Psoas muscle (tissue), 8 donors: ENCODE results near the gene CHST8. TPM values are rescaled to one million over a fixed set of nuclear protein-coding genes. Genes with fewer than 3 reads are reported as not detected.

Experiments
- ATAC-seq, 4 donors: fragments of 200-7000 bp; cut with Tn5 transposase; one replicate each; pipeline ENCODE4 v1.9.1; 2020; ENCODE audit warnings: moderate library complexity in 3 of 4, mild to moderate bottlenecking in 2 of 4
- DNase-seq, 2 donors: peaks; one replicate each; pipeline ENCODE4 v3.0.0-alpha.2; 2020
- H3K27ac ChIP-seq: fragments of 200-600 bp; one replicate; pipeline ENCODE4 v1.8.0; 2022
- H3K27me3 ChIP-seq, 3 donors: fragments of 200-600 bp in 1 of 3; one replicate each; pipeline versions ENCODE4 v1.6.1 to v1.8.0; 2013 to 2022; ENCODE audit warnings: low read length in 2 of 3, mild to moderate bottlenecking in 2 of 3, moderate library complexity in 1 of 3; ENCODE audit not compliant: insufficient read depth in 3 of 3
- H3K36me3 ChIP-seq, 2 donors: fragments of 200-600 bp in 1 of 2; one replicate each; pipeline versions ENCODE4 v1.6.1 to v1.8.0; 2013 to 2022; ENCODE audit warnings: low read depth in 1 of 2, mild to moderate bottlenecking in 1 of 2, moderate library complexity in 1 of 2; ENCODE audit not compliant: insufficient read depth in 1 of 2
- H3K4me1 ChIP-seq: fragments of 200-600 bp; one replicate; pipeline ENCODE4 v1.8.0; 2022
- H3K4me3 ChIP-seq: fragments of 200-600 bp; one replicate; pipeline ENCODE4 v1.8.0; 2022; ENCODE audit warnings: mild to moderate bottlenecking
- H3K9me3 ChIP-seq: fragments of 200-600 bp; one replicate; pipeline ENCODE4 v1.8.0; 2022
- WGBS, 3 donors: extraction: QIAGEN DNeasy Blood & Tissue Kit; methylation state at CpG; one replicate each; pipeline versions ENCODE4 v1.1.6 to v1.1.7; 2013; 5-methylcytosine and 5-hydroxymethylcytosine counted together
- intact Hi-C, 2 donors: fragments of 100-400 bp; cut with DNase I; formaldehyde crosslinking; loops; one replicate each; pipeline versions ENCODE4 v1.11.0 to v1.14.2; 2022
- polyA plus RNA-seq, 3 donors: library from polyadenylated mRNA; stranded (reverse); fragments of 200-250 nt; gene quantifications; one replicate each; pipeline ENCODE4 v1.2.3, GENCODE V29; 2013
- total RNA-seq, 4 donors: library from RNA; stranded (reverse); fragmentation: NEBNext Ultra II Directional in 2 of 4; extraction: Animal tissue kit (Norgen Biotek cat#: 25700) in 2 of 4; gene quantifications; one replicate each; pipeline versions ENCODE4 v1.2.1 to v1.2.4, GENCODE V29; 2021 to 2023
- TF ChIP-seq, protein P1 (sequence below): fragments of 200-600 bp; IDR thresholded peaks from one replicate; pipeline ENCODE4 v1.8.0; 2022; ENCODE audit warnings: antibody characterized with exemption
- donor health status: healthy with polysubstance abuse.
- donor health status: DM: no; HTN: no; CAD: no; lungs with moderate emphysema.
- donor health status: Bipolar disorder and iron deficiency.
- donor health status: healthy.
- donor health status: DM: yes; HTN: yes; CAD: no.
- donor health status: DM: no; HTN: no; CAD: no.
- donor health status: DM: no; HTN: no; CAD: no.
- donor health status: DM: yes; HTN: yes; CAD: no.

The CHST8 gene
- total and polyA plus RNA-seq, 7 donors: 0.05 to 0.60 (median 0.23) TPM; not detected in 1

DNA sequence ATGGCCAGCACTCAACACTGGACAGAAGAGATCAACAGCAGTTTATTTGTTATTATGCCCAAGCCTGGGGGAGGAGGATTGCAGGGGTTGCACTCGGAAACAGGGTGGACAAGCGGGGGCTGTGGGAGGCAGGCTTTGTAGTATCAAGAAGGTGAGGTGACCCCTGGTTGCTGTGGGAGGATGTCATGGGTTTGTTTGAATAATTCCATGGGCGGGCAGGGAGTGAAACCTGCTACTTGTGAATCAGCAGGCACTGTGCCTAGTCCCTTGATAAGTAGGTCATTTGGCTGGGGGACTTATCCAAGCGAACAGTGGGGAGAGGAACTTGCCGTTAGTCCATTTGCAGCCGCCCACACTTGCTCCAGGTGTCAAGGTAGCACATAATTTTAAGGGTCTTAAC lies 90.5 kb downstream of the CHST8 start:
- no peaks in the 10 kb centered on the region for H3K4me1 ChIP-seq
- H3K9me3 ChIP-seq: no peaks in the 10 kb centered on the region
- H3K27me3 ChIP-seq: peaks cover 0 to 2% (median 0%) of the 10 kb centered on the region in 3 donors
- no peak overlapping the region for H3K27ac ChIP-seq
- DNase-seq (no peak), ATAC-seq (peak in 1 of 4 donors; percentile 19)
- no peak overlapping the region for H3K4me3 ChIP-seq
- WGBS, 3 donors: 61 to 65% (median 62%) methylated on average over 6 of the region's 6 CpGs
- H3K36me3 ChIP-seq: no peaks in the 10 kb centered on the region
- TF ChIP-seq, protein P1, sequence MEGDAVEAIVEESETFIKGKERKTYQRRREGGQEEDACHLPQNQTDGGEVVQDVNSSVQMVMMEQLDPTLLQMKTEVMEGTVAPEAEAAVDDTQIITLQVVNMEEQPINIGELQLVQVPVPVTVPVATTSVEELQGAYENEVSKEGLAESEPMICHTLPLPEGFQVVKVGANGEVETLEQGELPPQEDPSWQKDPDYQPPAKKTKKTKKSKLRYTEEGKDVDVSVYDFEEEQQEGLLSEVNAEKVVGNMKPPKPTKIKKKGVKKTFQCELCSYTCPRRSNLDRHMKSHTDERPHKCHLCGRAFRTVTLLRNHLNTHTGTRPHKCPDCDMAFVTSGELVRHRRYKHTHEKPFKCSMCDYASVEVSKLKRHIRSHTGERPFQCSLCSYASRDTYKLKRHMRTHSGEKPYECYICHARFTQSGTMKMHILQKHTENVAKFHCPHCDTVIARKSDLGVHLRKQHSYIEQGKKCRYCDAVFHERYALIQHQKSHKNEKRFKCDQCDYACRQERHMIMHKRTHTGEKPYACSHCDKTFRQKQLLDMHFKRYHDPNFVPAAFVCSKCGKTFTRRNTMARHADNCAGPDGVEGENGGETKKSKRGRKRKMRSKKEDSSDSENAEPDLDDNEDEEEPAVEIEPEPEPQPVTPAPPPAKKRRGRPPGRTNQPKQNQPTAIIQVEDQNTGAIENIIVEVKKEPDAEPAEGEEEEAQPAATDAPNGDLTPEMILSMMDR: no peak
- intact Hi-C loops: no loop called here

DNA sequence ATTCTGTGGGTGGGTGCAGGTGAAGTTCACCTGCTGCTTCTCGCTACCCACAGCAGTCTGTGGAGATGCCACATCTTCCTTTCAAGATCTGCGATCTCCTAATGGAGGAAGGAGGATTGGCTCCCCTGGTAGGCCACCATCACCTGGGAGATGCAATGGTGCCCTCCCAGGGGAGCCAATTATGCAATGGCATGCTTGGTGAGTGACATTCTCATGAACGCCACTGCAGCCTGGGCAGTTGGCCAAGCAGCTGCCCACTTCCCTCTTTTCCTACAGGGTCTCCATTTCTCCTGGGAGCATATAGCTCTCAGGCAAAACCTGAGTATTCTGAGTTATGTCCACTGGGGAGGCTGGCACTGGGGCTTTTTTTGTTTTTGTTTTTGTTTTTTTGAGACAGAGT lies 91.4 kb downstream of the CHST8 start:
- ATAC-seq (no peak), DNase-seq (no peak)
- TF ChIP-seq, protein P1: no peak
- WGBS, 3 donors: 56 to 60% (median 57%) methylated on average over 3 of the region's 3 CpGs
- H3K4me1 ChIP-seq: no peaks in the 10 kb centered on the region
- H3K9me3 ChIP-seq: no peaks in the 10 kb centered on the region
- no peak overlapping the region for H3K27ac ChIP-seq
- peaks cover 0 to 2% (median 0%) of the 10 kb centered on the region in 3 donors for H3K27me3 ChIP-seq
- no peaks in the 10 kb centered on the region for H3K36me3 ChIP-seq
- no peak overlapping the region for H3K4me3 ChIP-seq
- intact Hi-C loops: no loop called here

DNA sequence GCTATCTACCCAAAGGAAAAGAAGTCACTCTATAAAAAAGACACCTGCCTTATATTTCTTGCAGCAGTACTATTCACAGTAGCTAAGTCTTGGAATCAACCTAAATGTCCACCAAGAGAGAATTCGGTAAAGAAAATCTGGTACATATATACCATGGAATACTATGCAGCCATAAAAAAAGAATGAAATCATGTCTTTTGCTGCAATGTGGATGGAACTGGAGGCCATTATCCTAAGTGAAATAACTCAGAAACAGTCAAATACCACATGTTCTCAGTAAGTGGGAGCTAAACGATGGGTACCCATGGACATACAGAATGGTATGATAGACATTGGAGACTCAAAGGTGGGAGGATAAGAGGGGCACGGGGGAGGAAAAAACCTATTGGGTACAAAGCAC lies 92.4 kb downstream of the CHST8 start:
- H3K36me3 ChIP-seq: no peaks in the 10 kb centered on the region
- no peaks in the 10 kb centered on the region for H3K9me3 ChIP-seq
- ATAC-seq (no peak), DNase-seq (no peak)
- 92 to 94% (median 92%) methylated on average over 3 of the region's 3 CpGs for WGBS, 3 donors
- H3K4me1 ChIP-seq: no peaks in the 10 kb centered on the region
- no peak overlapping the region for H3K4me3 ChIP-seq
- H3K27ac ChIP-seq: no peak overlapping the region
- TF ChIP-seq, protein P1: no peak
- peaks cover 0 to 2% (median 0%) of the 10 kb centered on the region in 3 donors for H3K27me3 ChIP-seq
- intact Hi-C loops: no loop called here

DNA sequence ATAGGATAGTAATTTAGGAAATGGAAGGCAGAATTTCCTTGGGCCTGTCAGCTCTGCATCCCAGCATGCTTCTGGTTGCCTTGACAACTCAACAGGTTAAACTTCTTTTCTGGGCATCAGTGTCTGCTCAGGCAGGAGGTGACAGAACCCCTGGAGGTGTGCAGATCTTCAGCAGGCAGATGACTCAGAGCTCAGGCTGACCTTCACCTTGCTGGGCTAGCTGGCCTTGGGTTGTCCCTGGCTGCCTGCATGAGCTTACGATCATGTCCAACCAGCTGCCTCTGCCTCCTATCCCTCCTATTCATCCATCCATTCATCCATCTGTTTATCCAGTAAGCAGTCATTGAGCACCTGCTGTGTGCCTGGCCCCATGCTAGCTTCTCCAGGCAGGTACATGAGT lies 93.7 kb downstream of the CHST8 start:
- ATAC-seq (no peak), DNase-seq (no peak)
- Histone ChIP-seq H3K27me3 (peaks cover 0 to 2% (median 0%) of the 10 kb centered on the region in 3 donors), H3K9me3 (no peaks in the 10 kb centered on the region), H3K27ac (no peak overlapping the region), H3K36me3 (no peaks in the 10 kb centered on the region), H3K4me1 (no peaks in the 10 kb centered on the region), H3K4me3 (no peak overlapping the region)
- TF ChIP-seq, protein P1: no peak
- 86 to 92% (median 89%) methylated on average over 1 of the region's 1 CpG for WGBS, 3 donors
- intact Hi-C loops: no loop called here

DNA sequence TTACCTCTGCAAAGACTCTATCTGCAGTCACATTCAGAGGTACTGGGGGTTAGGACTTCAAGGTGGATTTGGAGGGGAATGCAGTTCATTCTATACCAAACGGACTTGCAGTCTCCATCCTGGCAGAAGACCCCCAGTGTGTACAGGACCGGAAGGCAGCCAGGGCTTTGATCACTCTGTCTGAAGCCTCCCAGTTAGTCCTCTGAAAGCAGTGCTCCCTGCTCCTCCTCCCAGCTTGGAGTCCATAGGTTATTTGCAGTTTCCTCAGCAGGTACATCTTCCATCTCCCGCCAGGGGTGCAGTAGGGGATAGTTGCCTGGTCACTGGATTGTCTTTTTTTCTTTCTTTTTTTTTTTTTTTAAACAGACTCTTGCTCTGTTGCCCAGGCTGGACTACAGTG lies 96.1 kb downstream of the CHST8 start:
- H3K27ac ChIP-seq: no peak overlapping the region
- H3K4me3 ChIP-seq: no peak overlapping the region
- no peaks in the 10 kb centered on the region for H3K9me3 ChIP-seq
- TF ChIP-seq, protein P1: no peak
- H3K27me3 ChIP-seq: peaks cover 0 to 4% (median 3%) of the 10 kb centered on the region in 3 donors
- 77 to 85% (median 81%) methylated on average over 3 of the region's 3 CpGs for WGBS, 3 donors
- no peaks in the 10 kb centered on the region for H3K36me3 ChIP-seq
- H3K4me1 ChIP-seq: no peaks in the 10 kb centered on the region
- intact Hi-C loops: no loop called here
- ATAC-seq (no peak), DNase-seq (no peak)
